GM21360 (cell line): ENCODE measurements around the gene CSAG1.
"Not testable (repeated sequence)": the region's sequence is repeated elsewhere in the genome, so short reads cannot be mapped to it uniquely, and the experiment has no call there.

ENCODE experiments used
- ATAC-seq: cut with Tn5 transposase; IDR thresholded peaks from one replicate; pipeline ENCODE4 v1.9.1; 2021; ENCODE audit warnings: mild to moderate bottlenecking, moderate library complexity; ENCODE audit not compliant: unreplicated experiment

CSAG1 gene

GRCh38 chrX:152733261-152733975 lies at the start of gene CSAG1, which contains the start of gene MAGEA12:
TSS of gene CSAG1 (minus strand) at chrX:152733721. CDS start at chrX:152732460, 1,261 bp downstream.
TSS of gene MAGEA12 (plus strand) at chrX:152733757. CDS start at chrX:152736162, 2,405 bp downstream.
- no peak for ATAC-seq

DNA sequence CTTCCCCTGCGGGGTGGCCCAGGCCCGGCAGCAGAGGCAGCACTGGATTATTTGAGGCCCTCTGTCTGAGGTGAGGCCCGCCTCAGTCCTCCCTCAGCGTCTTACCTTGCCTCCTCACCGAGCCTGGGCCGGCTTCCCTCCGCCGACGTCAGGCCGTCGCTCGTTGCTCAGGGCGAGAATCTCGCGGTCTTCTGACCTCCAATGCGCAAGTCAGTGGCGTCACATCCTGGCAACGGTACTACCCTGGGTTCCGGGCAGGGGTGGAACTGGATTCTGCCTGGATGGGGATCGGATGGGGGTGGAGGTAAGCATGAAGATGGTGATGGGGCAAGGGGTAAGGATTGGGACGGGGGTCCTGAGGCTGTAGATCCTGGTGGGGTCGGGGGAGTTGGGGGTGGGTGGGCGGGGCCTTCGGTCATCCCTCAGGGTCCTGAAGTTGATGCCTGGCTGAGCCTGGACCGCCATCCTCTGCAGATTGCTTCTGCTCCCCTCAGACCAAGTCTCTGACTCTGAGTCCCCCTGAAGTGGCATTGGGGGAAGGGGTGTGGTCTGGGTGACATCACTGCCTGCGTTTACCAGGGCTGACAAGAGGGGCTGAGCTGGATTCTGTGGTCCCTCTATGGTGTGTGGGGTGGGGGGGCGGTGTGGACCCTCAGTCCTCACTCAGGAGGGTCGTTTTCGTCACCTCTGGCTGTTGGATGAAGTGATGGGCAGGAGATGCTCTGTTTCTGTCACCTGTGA lies 36.2 kb upstream of the CSAG1 start, which contains the start of gene MAGEA6:
Gene MAGEA6 (minus strand): TSS at position 141 of the 741 bp plus-strand sequence. CDS start 2,039 bp downstream, outside the sequence.
- ATAC-seq = not testable (repeated sequence)

DNA sequence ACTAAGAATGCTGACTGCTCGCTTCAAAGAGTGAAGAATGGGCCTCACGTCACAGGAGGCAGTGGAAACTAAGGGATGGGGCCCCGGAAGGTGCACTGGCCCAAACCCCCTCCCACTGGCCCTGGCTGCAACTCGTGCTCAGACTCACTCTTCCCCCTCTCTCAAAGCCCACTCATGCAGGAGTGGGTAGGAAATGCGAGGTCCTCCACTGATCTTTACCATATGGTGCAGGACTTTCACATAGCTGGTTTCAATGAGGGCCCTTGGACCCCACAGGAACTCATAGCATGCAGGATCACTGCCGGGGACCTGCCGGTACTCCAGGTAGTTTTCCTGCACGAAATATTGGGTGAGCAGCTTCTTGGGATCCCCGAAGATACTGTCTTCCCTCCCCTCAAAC lies 33.0 kb upstream of the CSAG1 start:
- not testable (repeated sequence) for ATAC-seq

DNA sequence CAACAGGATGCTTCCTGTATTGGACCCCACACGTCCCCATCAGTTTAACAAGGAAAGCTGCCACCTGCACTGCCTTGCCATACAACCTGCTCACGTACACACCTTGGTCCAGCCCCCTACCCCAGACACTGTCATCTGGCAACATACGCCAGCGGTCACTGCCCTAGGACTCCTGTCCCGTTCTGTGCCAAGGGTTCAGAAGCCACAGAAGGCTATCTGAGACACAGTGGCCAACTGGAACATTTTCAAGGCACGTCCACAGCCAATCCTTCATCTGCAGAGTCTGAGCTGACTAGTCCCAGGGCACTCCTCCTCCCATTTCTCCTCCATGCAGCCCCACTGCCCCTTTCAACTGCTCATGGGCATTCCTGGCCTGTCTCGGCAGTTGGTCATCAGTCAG lies 28.1 kb upstream of the CSAG1 start:
- ATAC-seq = not testable (repeated sequence)

DNA sequence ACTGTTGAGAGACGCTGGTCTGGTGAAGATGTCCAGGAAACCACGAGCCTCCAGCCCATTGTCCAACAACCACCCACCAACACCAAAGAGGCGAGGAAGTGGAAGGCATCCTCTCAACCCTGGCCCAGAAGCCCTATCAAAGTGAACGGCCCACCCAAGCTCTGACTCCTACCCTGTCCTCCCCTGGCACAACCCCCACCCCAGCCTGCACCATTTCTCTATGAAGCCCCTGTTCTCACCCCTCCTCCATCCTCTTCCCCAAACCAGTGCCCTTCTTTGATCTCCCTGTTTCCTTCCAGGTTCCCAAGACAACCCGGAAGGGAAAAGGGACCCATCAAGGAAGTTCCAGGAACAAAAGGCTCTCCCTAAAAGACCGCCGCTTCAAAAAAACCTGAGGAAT lies 26.0 kb upstream of the CSAG1 start:
- ATAC-seq = not testable (repeated sequence)

- ATAC-seq = not testable (repeated sequence)
Measured at GRCh38 chrX:152758918-152759317, 25.4 kb upstream of the CSAG1 start, which contains the start of gene CSAG3. TSS of gene CSAG3 (plus strand) at chrX:152759218.

- ATAC-seq = not testable (repeated sequence)
Measured at GRCh38 chrX:152754871-152755270, 21.4 kb upstream of the CSAG1 start.

DNA sequence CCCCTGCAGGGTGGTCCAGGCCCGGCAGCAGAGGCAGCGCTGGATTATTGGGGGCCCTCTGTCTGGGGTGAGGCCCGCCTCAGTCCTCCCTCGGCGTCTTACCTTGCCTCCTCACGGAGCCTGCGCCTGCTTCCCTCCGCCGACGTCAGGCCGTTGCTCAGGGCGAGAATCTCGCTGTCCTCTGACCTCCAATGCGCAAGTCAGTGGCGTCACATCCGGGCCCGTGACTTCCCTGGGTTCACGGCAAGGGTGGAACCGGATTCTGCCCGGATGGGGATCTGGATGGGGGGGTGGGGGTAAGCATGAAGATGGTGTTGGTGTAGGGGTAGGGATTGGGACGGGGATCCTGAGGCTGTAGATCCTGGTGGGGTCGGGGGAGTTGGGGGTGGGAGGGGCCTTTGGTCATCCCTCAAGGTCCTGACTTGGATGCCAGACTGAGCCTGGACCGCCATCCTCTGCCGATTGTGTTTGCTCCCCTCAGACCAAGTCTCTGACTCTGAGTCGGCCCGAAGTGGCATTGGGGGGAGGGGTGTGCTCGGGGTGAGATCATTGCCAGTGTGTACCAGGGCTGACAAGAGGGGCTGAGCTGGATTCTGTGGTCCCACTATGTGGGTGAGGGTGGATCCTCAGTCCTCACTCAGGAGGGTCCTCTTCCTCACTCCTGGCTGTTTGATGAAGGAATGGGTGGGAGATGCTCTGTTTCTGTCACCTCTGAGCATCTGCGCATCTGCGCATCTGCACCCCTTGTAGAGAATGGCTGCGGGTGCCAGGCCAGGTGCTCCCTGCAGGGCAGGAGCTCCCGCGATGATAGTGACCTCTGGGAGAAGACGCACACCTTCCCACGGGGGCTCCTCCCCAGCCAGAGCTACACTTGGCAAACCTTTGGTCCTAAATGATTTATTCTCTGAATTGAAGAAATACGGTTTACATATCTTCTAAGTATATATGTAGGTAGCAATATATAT lies 20.4 kb upstream of the CSAG1 start, which contains the start of gene MAGEA2:
Gene MAGEA2 (minus strand): TSS at position 157 of the 965 bp plus-strand sequence. CDS start 2,479 bp downstream, outside the sequence.
- ATAC-seq = not testable (repeated sequence)

DNA sequence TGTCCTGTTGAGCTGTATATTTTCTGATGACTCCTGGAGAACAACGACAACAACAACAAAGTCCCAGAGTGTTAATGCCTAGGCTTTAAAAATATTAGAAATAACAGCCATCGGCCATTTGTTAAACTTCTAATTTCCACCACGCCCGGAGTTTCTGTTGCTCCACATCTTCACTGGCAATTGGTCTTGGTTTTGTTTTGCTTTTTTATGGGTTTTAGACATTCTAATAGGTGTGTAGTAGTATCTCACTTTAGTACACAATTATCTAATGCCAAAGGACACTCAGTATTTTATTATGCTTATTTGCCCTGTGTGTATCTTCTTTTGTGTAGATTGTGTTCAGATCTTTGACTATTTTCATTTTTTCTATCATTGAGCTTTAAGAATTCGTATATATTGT lies 5.0 kb upstream of the CSAG1 start:
- ATAC-seq = no peak

- ATAC-seq = not testable (repeated sequence)
Measured at GRCh38 chrX:152736528-152736927, 3.0 kb upstream of the CSAG1 start.

DNA sequence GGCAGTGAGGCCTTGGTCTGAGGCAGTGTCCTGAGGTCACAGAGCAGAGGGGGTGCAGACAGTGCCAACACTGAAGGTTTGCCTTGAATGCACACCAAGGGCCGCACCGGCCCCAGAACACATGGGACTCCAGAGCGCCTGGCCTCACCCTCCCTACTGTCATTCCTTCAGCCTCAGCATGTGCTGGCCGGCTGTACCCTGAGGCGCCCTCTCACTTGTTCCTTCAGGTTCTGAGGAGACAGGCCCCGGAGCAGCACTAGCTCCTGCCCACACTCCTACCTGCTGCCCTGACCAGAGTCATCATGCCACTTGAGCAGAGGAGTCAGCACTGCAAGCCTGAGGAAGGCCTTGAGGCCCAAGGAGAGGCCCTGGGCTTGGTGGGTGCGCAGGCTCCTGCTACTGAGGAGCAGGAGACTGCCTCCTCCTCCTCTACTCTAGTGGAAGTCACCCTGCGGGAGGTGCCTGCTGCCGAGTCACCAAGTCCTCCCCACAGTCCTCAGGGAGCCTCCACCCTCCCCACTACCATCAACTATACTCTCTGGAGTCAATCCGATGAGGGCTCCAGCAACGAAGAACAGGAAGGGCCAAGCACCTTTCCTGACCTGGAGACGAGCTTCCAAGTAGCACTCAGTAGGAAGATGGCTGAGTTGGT lies 2.5 kb upstream of the CSAG1 start:
- ATAC-seq = no peak

GRCh38 chrX:152735101-152735500 lies 1.6 kb upstream of the CSAG1 start:
- no peak for ATAC-seq

DNA sequence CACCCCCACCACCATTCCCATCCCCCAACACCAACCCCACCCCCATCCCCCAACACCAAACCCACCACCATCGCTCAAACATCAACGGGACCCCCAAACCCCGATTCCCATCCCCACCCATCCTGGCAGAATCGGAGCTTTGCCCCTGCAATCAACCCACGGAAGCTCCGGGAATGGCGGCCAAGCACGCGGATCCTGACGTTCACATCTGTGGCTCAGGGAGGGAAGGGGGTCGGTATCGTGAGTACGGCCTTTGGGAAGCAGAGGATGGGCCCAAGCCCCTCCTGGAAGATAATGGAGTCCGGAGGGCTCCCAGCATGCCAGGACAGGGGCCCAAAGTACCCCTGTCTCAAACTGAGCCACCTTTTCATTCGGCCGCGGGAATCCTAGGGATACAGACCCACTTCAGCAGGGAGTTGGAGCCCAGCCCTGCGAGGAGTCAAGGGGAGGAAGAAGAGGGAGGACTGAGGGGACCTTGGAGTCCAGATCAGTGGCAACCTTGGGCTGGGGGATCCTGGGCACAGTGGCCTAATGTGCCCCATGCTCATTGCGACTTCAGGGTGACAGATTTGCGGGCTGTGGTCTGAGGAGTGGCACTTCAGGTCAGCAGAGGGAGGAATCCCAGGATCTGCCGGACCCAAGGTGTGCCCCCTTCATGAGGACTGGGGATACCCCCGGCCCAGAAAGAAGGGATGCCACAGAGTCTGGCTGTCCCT lies 780 bp upstream of the CSAG1 start:
- not testable (repeated sequence) for ATAC-seq

GRCh38 chrX:152725409-152725808 lies 8.1 kb downstream of the CSAG1 start:
- ATAC-seq = no peak

- not testable (repeated sequence) for ATAC-seq
Measured at GRCh38 chrX:152713815-152714787, 19.4 kb downstream of the CSAG1 start, which contains the start of gene MAGEA2B. TSS of gene MAGEA2B (plus strand) at chrX:152714628. CDS start at chrX:152717107, 2,479 bp downstream.

DNA sequence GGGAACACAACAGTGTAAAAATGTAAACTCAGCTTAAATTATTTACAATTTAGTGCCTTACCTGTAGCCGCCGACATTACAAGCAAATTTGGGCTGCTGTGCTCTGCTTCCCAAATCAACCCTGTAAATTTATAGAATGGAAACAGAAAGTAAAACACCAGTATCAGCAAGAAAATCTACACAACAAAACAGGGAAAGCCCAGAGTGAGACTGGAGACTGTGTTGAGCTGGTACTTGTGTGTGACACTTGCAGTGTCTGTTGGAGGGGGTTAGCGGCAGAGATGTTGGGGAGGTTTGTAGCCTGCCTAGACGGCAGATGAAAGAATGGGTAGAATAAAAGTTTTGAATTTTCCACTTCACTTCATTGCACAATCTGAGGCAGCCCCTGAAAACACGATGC lies 20.3 kb downstream of the CSAG1 start:
- not testable (repeated sequence) for ATAC-seq

GRCh38 chrX:152709173-152709572 lies 24.3 kb downstream of the CSAG1 start, which contains the start of gene CSAG2:
TSS of gene CSAG2 (minus strand) at chrX:152709273. CDS start at chrX:152709112, 161 bp downstream.
- not testable (repeated sequence) for ATAC-seq

DNA sequence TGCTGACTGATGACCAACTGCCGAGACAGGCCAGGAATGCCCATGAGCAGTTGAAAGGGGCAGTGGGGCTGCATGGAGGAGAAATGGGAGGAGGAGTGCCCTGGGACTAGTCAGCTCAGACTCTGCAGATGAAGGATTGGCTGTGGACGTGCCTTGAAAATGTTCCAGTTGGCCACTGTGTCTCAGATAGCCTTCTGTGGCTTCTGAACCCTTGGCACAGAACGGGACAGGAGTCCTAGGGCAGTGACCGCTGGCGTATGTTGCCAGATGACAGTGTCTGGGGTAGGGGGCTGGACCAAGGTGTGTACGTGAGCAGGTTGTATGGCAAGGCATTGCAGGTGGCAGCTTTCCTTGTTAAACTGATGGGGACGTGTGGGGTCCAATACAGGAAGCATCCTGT lies 27.0 kb downstream of the CSAG1 start:
- not testable (repeated sequence) for ATAC-seq
